Keratinocyte (primary cell): ENCODE measurements around the gene RAB34.

Experiments used
- EZH2 ChIP-seq: IDR thresholded peaks from one replicate; pipeline ENCODE4 v1.6.1; 2012; ENCODE audit warnings: inconsistent platforms, mild to moderate bottlenecking, low read length, moderate library complexity
- TF ChIP-seq, protein P1 (sequence below), 3 experiments: IDR thresholded peaks in 1 of 3; conservative IDR thresholded peaks in 1 of 3; optimal IDR thresholded peaks in 1 of 3; 2 replicates in 2 of 3; 3 replicates in 1 of 3; pipeline versions ENCODE3 to v1.5.1; 2011; ENCODE audit warnings: low read length in 3 of 3, mild to moderate bottlenecking in 3 of 3, moderate library complexity in 2 of 3, control low read depth in 1 of 3, inconsistent platforms in 1 of 3; ENCODE audit not compliant: insufficient read depth in 2 of 3; ENCODE audit errors: extremely low read depth in 1 of 3

DNA sequence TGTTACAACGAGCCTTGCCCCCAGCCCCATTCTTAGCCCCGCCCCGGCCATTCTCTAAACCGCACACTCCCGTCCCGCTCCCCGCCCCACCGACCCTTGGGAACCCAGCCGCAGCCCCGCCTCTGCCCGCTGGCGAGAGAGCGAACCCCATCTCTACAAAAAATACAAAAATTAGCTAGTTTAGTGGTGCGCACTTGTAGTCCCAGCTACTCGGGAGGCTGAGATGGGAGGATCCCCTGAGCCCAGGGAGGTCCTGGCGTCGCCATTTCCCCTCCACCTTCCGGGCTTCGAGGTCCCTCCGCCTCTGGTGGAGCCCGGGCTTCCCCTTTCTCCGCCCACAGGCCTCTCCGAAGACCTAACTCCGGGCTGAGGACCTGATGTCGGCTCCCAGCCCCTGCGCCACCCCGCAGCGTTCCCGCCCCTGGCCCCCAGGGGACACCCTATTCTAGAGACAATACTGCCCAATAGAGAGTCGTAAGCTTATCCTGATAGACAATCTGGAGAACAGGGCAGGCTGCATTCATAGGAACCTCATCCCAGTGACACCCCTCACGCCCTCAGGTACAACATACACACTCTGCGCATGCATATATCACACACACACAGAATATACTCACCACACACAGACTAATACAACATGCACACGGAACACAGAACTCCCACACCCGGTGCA is 5.5 kb downstream of the RAB34 start:
- no peak for TF ChIP-seq EZH2
- TF ChIP-seq, protein P1, sequence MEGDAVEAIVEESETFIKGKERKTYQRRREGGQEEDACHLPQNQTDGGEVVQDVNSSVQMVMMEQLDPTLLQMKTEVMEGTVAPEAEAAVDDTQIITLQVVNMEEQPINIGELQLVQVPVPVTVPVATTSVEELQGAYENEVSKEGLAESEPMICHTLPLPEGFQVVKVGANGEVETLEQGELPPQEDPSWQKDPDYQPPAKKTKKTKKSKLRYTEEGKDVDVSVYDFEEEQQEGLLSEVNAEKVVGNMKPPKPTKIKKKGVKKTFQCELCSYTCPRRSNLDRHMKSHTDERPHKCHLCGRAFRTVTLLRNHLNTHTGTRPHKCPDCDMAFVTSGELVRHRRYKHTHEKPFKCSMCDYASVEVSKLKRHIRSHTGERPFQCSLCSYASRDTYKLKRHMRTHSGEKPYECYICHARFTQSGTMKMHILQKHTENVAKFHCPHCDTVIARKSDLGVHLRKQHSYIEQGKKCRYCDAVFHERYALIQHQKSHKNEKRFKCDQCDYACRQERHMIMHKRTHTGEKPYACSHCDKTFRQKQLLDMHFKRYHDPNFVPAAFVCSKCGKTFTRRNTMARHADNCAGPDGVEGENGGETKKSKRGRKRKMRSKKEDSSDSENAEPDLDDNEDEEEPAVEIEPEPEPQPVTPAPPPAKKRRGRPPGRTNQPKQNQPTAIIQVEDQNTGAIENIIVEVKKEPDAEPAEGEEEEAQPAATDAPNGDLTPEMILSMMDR (optimal IDR thresholded peaks at IDR 0.05 in 1 of 3, IDR thresholded peaks at IDR 0.05 in 1 of 3, conservative IDR thresholded peaks at IDR 0.05 in 1 of 3; ENCODE audit: extremely low read depth in 1 of 3, insufficient read depth in 2 of 3, low read length in 3 of 3) = no peak
